K562 (cell line): Measurements from ENCODE around the gene NRP1. TPM values are rescaled to one million over a fixed set of nuclear protein-coding genes. Genes with fewer than 3 reads are reported as not detected.

Experiments used
- ATAC-seq: fragments of 200-7000 bp; cut with Tn5 transposase; 3 replicates; pipeline ENCODE4 v1.9.1; 2020; ENCODE audit warnings: moderate library complexity
- BruUV-seq: library from RNA; stranded (reverse); fragments of 400-500 nt; replicated peaks from 2 replicates; lab custom pipeline; 2021; lab: Mats Ljungman, UMichigan
- CTCF ChIA-PET: fragments of 300-600 bp; formaldehyde crosslinking; extraction: SDS; loops from one replicate; lab custom pipeline; 2021; ENCODE audit warnings: low intra/inter-chr PET ratio; lab: Yijun Ruan, JAX
- POLR2A ChIA-PET: fragments of 300-600, 350-650 bp; sonication (Branson Sonifier 250); formaldehyde crosslinking; extraction: SDS; loops from one replicate; lab custom pipeline; 2021; ENCODE audit warnings: antibody characterized with exemption, inconsistent platforms; lab: Yijun Ruan, JAX
- DNase-seq, 4 experiments: peaks; one replicate each; pipeline versions ENCODE4 v3.0.0 to v3.0.0-alpha.2; 2011 to 2018; ENCODE audit warnings: low spot score in 3 of 4, mixed read lengths in 3 of 4; ENCODE audit errors: extremely low read depth in 1 of 4
- FAIRE-seq: peaks from 2 replicates; lab custom pipeline; 2011; peaks lifted over from hg19 to GRCh38; lab: Jason Lieb, UNC
- H2AFZ ChIP-seq: 2 replicates; pipeline ENCODE4 v1.6.0; 2011; ENCODE audit warnings: low read depth, low read length, control low read depth, inconsistent platforms
- H3K27ac ChIP-seq: fragments of 200-600 bp; 3 replicates; pipeline ENCODE4 v1.8.0; 2011; ENCODE audit warnings: low read depth, mild to moderate bottlenecking, control low read depth, inconsistent platforms, low read length, moderate library complexity, mixed read lengths; ENCODE audit errors: extremely low read depth
- H3K27me3 ChIP-seq, 2 experiments: fragments of 300-600 bp in 1 of 2; 2 replicates in 1 of 2; 3 replicates in 1 of 2; pipeline versions ENCODE4 v1.6.0 to v1.8.0; 2011; ENCODE audit warnings: inconsistent platforms in 2 of 2, low read length in 2 of 2, mild to moderate bottlenecking in 1 of 2, mixed read lengths in 1 of 2, moderate library complexity in 1 of 2; ENCODE audit not compliant: control insufficient read depth in 2 of 2, insufficient read depth in 2 of 2
- H3K36me3 ChIP-seq: fragments of 300-600 bp; 3 replicates; pipeline ENCODE4 v1.8.0; 2011; ENCODE audit warnings: mild to moderate bottlenecking, low read length, inconsistent platforms; ENCODE audit not compliant: control insufficient read depth, insufficient read depth
- H3K4me1 ChIP-seq, 2 experiments: fragments of 200-600 bp in 1 of 2; replicated peaks in 1 of 2; 2 replicates in 1 of 2; 3 replicates in 1 of 2; pipeline versions ENCODE4 v1.5.1 to v1.8.0; 2011; ENCODE audit warnings: inconsistent platforms in 2 of 2, low read length in 2 of 2, mild to moderate bottlenecking in 1 of 2, mixed read lengths in 1 of 2, moderate library complexity in 1 of 2; ENCODE audit not compliant: control insufficient read depth in 2 of 2, insufficient read depth in 2 of 2
- H3K4me2 ChIP-seq: 2 replicates; pipeline ENCODE4 v1.6.1; 2011; ENCODE audit warnings: low read length, control low read depth, inconsistent platforms, mixed read lengths; ENCODE audit not compliant: insufficient read depth
- H3K4me3 ChIP-seq: fragments of 200-600 bp; sonication (generic), shearing (Covaris generic); 2 replicates; pipeline ENCODE4 v1.5.1; 2016; ENCODE audit warnings: control low read depth, inconsistent platforms
- H3K79me2 ChIP-seq: fragments of 200-600 bp; 3 replicates; pipeline ENCODE4 v1.8.0; 2011; ENCODE audit warnings: low read length, inconsistent platforms; ENCODE audit not compliant: control insufficient read depth, insufficient read depth
- H3K9ac ChIP-seq, 2 experiments: 2 replicates each; pipeline versions ENCODE4 v1.6.0 to v1.6.1; 2011; ENCODE audit warnings: low read depth in 2 of 2, low read length in 2 of 2, control low read depth in 1 of 2, inconsistent platforms in 1 of 2, mild to moderate bottlenecking in 1 of 2, mixed read lengths in 1 of 2; ENCODE audit not compliant: insufficient read depth in 1 of 2
- H3K9me1 ChIP-seq: one replicate; pipeline ENCODE4 v1.6.0; 2011; ENCODE audit warnings: inconsistent platforms, mild to moderate bottlenecking, low read length, moderate library complexity; ENCODE audit not compliant: control insufficient read depth, insufficient read depth
- H3K9me3 ChIP-seq: replicated peaks from 2 replicates; pipeline ENCODE4 v1.5.1; 2011; ENCODE audit warnings: low read depth, low read length, inconsistent platforms; ENCODE audit not compliant: control insufficient read depth, insufficient read depth
- H4K20me1 ChIP-seq: replicated peaks from 2 replicates; pipeline ENCODE4 v1.6.1; 2011; ENCODE audit warnings: low read length, inconsistent platforms, mixed read lengths; ENCODE audit not compliant: control insufficient read depth, insufficient read depth
- ERF ChIP-seq: fragments of 450-650 bp; formaldehyde crosslinking; IDR thresholded peaks from 2 replicates; pipeline ENCODE4 v1.4.0; 2020; ENCODE audit warnings: mild to moderate bottlenecking, mixed read lengths
- FOSL1 ChIP-seq: fragments of 200-800 bp; sonication (Bioruptor generic); conservative IDR thresholded peaks from 2 replicates; pipeline ENCODE4 v1.6.1; 2016; ENCODE audit warnings: missing genetic modification characterization, missing compliant biosample characterization
- NFXL1 ChIP-seq: fragments of 450-650 bp; formaldehyde crosslinking; IDR thresholded peaks from 2 replicates; pipeline ENCODE4 v1.4.0; 2021; ENCODE audit warnings: mild to moderate bottlenecking
- RBM17 ChIP-seq: fragments of 200-400 bp; formaldehyde crosslinking; IDR thresholded peaks from 2 replicates; pipeline ENCODE4 v1.6.1; 2017; ENCODE audit warnings: low read depth, mild to moderate bottlenecking, low read length, borderline replicate concordance
- SRF ChIP-seq, 2 experiments: fragments of 250-450, 450-650 bp in 1 of 2; sonication (Bioruptor Pico) in 1 of 2; sonication (generic) in 1 of 2; formaldehyde crosslinking; IDR thresholded peaks; 2 replicates each; pipeline versions ENCODE4 v1.5.0 to v1.5.1; 2020 to 2022; ENCODE audit warnings: mild to moderate bottlenecking in 1 of 2, missing genetic modification reagents in 1 of 2
- ZNF197 ChIP-seq: fragments of 200-800 bp; sonication (Bioruptor generic); IDR thresholded peaks from 2 replicates; pipeline ENCODE4 v1.6.1; 2016; ENCODE audit warnings: low read depth, missing genetic modification characterization, missing compliant biosample characterization
- ZNF445 ChIP-seq: fragments of 250-450 bp; sonication (Bioruptor Pico); IDR thresholded peaks from 2 replicates; pipeline ENCODE4 v1.4.0; 2020; ENCODE audit warnings: low read depth, mild to moderate bottlenecking, moderate library complexity
- ZNF583 ChIP-seq: fragments of 250-450 bp; sonication (Bioruptor Pico); IDR thresholded peaks from 2 replicates; pipeline ENCODE4 v1.4.0; 2020
- in situ Hi-C: fragments of 300-500 bp; cut with MboI; formaldehyde crosslinking; loops from 4 replicates; pipeline ENCODE4 v1.15.0; 2018; ENCODE audit warnings: inconsistent platforms, mixed read lengths
- intact Hi-C: fragments of 100-400 bp; cut with micrococcal nuclease; formaldehyde crosslinking; loops from 2 replicates; pipeline ENCODE4 v1.14.2; 2022
- polyA plus RNA-seq, 8 experiments: library from polyadenylated mRNA; depleted of rRNA in 4 of 8; stranded (reverse) in 5 of 8; unstranded in 3 of 8; fragments of >200 nt; fragmentation: Nextera tagmentation in 2 of 8; fragmentation: Illumina TruSeq in 1 of 8; extraction: Ambion mirVana in 2 of 8; extraction: Trizol in 1 of 8; gene quantifications; 2 replicates each; pipeline versions ENCODE4 v1.2.1 to v1.2.3, GENCODE V29; 2011 to 2014; ENCODE audit warnings: inconsistent platforms in 1 of 8, missing spikeins in 1 of 8
- total RNA-seq, 7 experiments: library from RNA; depleted of rRNA in 6 of 7; stranded (reverse); fragments of >200 nt in 6 of 7; fragmentation: Illumina TruSeq in 2 of 7; extraction: Trizol in 2 of 7; gene quantifications; 2 replicates each; pipeline versions ENCODE4 v1.2.1 to v1.2.3, GENCODE V29; 2011 to 2021; ENCODE audit warnings: low replicate concordance in 1 of 7
- TF ChIP-seq, protein P1 (sequence below), 2 experiments: fragments of 450-650 bp in 1 of 2; IDR thresholded peaks; 2 replicates each; pipeline ENCODE4 v1.6.1; 2011 to 2017; ENCODE audit warnings: low read depth in 2 of 2, antibody characterized with exemption in 1 of 2, borderline replicate concordance in 1 of 2, low read length in 1 of 2, mild to moderate bottlenecking in 1 of 2, mixed read lengths in 1 of 2; ENCODE audit not compliant: control insufficient read depth in 1 of 2
- TF ChIP-seq, protein P2 (sequence below): fragments of 250-450 bp; sonication (Bioruptor Pico); IDR thresholded peaks from 2 replicates; pipeline ENCODE4 v1.4.0; 2020; ENCODE audit warnings: mild to moderate bottlenecking

The NRP1 gene
- total and polyA plus RNA-seq, 9 of the 15 experiments (the other 6 are each of a cell fraction or from before 2014, with no cell fraction given) = 0.01 to 0.38 (median 0.04) TPM; not detected in 5

DNA sequence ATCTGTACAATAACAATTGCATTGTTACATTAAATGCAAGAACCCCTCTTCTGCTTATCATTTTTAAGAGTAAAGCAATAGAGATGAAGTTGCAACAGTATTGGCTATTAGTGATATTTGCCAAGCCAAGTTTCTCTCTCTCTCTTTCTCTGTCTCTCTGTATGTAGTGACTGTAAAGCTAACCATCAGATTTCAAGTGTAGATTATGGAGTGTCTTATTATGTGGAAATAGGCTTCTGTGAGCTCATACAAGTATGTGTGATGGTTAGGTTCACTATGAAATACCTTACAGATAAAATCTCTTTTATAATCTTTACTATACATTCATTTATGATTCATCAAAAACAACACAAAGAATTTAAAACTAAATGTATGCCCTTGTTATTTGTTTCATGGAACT is 28.6 kb upstream of the NRP1 start:
- Histone ChIP-seq H3K9me3 (no peaks in the 10 kb centered on the region), H3K9me1 (no peaks in the 10 kb centered on the region), H3K4me2 (no peak overlapping the region), H2AFZ (no peak overlapping the region), H3K27ac (no peak overlapping the region), H3K4me1 (no peaks in the 10 kb centered on the region), H3K27me3 (no peaks in the 10 kb centered on the region), H3K4me3 (no peak overlapping the region), H3K79me2 (no peaks in the 10 kb centered on the region), H3K9ac (no peak overlapping the region), H4K20me1 (no peaks in the 10 kb centered on the region), H3K36me3 (no peaks in the 10 kb centered on the region)
- FAIRE-seq (no peak), ATAC-seq (no peak), DNase-seq (no peak)
- ChIA-PET POLR2A (no interaction called here), CTCF (no interaction called here)
- BruUV-seq = no TSS peak
- in situ Hi-C loops = no loop called here
- no peak for TF ChIP-seq ZNF445
- TF ChIP-seq ERF (CRISPR knock-in tag) = no peak
- TF ChIP-seq FOSL1 (tag) = no peak
- TF ChIP-seq, protein P1, sequence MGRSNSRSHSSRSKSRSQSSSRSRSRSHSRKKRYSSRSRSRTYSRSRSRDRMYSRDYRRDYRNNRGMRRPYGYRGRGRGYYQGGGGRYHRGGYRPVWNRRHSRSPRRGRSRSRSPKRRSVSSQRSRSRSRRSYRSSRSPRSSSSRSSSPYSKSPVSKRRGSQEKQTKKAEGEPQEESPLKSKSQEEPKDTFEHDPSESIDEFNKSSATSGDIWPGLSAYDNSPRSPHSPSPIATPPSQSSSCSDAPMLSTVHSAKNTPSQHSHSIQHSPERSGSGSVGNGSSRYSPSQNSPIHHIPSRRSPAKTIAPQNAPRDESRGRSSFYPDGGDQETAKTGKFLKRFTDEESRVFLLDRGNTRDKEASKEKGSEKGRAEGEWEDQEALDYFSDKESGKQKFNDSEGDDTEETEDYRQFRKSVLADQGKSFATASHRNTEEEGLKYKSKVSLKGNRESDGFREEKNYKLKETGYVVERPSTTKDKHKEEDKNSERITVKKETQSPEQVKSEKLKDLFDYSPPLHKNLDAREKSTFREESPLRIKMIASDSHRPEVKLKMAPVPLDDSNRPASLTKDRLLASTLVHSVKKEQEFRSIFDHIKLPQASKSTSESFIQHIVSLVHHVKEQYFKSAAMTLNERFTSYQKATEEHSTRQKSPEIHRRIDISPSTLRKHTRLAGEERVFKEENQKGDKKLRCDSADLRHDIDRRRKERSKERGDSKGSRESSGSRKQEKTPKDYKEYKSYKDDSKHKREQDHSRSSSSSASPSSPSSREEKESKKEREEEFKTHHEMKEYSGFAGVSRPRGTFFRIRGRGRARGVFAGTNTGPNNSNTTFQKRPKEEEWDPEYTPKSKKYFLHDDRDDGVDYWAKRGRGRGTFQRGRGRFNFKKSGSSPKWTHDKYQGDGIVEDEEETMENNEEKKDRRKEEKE (IDR thresholded peaks at IDR 0.05; ENCODE audit: borderline replicate concordance in 1 of 2, control insufficient read depth in 1 of 2, low read depth in 2 of 2, low read length in 1 of 2) = no peak
- no peak for TF ChIP-seq RBM17
- TF ChIP-seq, protein P2, sequence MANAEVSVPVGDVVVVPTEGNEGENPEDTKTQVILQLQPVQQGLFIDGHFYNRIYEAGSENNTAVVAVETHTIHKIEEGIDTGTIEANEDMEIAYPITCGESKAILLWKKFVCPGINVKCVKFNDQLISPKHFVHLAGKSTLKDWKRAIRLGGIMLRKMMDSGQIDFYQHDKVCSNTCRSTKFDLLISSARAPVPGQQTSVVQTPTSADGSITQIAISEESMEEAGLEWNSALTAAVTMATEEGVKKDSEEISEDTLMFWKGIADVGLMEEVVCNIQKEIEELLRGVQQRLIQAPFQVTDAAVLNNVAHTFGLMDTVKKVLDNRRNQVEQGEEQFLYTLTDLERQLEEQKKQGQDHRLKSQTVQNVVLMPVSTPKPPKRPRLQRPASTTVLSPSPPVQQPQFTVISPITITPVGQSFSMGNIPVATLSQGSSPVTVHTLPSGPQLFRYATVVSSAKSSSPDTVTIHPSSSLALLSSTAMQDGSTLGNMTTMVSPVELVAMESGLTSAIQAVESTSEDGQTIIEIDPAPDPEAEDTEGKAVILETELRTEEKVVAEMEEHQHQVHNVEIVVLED (CRISPR knock-in tag) = no peak
- no peak for TF ChIP-seq ZNF583 (CRISPR knock-in tag)
- no peak for TF ChIP-seq SRF (CRISPR knock-in tag; IDR thresholded peaks at IDR 0.05)
- no peak for TF ChIP-seq ZNF197
- no peak for TF ChIP-seq NFXL1
- TF ChIP-seq, all 486 proteins: peak for 0
- intact Hi-C loops = no loop called here
